ENCODE data around the gene PHLPP2. TPM values are rescaled to one million over a fixed set of nuclear protein-coding genes. Genes with fewer than 3 reads are reported as not detected.

Gene PHLPP2
- total RNA-seq, 4 donors from 2014 or later: 0.49 to 5.7 (median 1.7) TPM

GRCh38 chr16:71630808-71631207 lies 93.7 kb downstream of the PHLPP2 start:
- 45 to 51% methylated on average over 4 of the region's 4 CpGs for WGBS, 2 donors
- no peak overlapping the region for H3K4me3 ChIP-seq
- DNase-seq: no peak
- H3K27me3 ChIP-seq: peaks cover 0 to 30% (median 12%) of the 10 kb centered on the region in 4 donors
- peaks cover 0 to 12% (median 0%) of the 10 kb centered on the region in 3 donors for H3K36me3 ChIP-seq
- H3K4me1 ChIP-seq: peaks cover 9 to 50% (median 11%) of the 10 kb centered on the region in 3 donors
- H3K27ac ChIP-seq: no peak overlapping the region
- TF ChIP-seq, protein P1, sequence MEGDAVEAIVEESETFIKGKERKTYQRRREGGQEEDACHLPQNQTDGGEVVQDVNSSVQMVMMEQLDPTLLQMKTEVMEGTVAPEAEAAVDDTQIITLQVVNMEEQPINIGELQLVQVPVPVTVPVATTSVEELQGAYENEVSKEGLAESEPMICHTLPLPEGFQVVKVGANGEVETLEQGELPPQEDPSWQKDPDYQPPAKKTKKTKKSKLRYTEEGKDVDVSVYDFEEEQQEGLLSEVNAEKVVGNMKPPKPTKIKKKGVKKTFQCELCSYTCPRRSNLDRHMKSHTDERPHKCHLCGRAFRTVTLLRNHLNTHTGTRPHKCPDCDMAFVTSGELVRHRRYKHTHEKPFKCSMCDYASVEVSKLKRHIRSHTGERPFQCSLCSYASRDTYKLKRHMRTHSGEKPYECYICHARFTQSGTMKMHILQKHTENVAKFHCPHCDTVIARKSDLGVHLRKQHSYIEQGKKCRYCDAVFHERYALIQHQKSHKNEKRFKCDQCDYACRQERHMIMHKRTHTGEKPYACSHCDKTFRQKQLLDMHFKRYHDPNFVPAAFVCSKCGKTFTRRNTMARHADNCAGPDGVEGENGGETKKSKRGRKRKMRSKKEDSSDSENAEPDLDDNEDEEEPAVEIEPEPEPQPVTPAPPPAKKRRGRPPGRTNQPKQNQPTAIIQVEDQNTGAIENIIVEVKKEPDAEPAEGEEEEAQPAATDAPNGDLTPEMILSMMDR (IDR thresholded peaks at IDR 0.05): no peak
- TF ChIP-seq POLR2A (IDR thresholded peaks at IDR 0.05): no peak
- H3K9me3 ChIP-seq: no peaks in the 10 kb centered on the region
- intact Hi-C loops (cut with DNase I): no loop called here

- Histone ChIP-seq H3K36me3 (peaks cover 0 to 3% (median 0%) of the 10 kb centered on the region in 3 donors), H3K9me3 (no peaks in the 10 kb centered on the region), H3K27me3 (peaks cover 0 to 44% (median 14%) of the 10 kb centered on the region in 4 donors), H3K4me3 (no peak overlapping the region), H3K4me1 (peaks cover 9 to 54% (median 12%) of the 10 kb centered on the region in 3 donors), H3K27ac (no peak overlapping the region)
- intact Hi-C loops (cut with DNase I): no loop called here
- no peak for TF ChIP-seq POLR2A (IDR thresholded peaks at IDR 0.05)
- TF ChIP-seq, protein P1 (IDR thresholded peaks at IDR 0.05): no peak
- no peak for DNase-seq
- WGBS, 2 donors: 46 to 64% methylated on average over 9 to 11 of the region's 11 CpGs
Observed at GRCh38 chr16:71629278-71630016, 95.1 kb downstream of the PHLPP2 start.

DNA sequence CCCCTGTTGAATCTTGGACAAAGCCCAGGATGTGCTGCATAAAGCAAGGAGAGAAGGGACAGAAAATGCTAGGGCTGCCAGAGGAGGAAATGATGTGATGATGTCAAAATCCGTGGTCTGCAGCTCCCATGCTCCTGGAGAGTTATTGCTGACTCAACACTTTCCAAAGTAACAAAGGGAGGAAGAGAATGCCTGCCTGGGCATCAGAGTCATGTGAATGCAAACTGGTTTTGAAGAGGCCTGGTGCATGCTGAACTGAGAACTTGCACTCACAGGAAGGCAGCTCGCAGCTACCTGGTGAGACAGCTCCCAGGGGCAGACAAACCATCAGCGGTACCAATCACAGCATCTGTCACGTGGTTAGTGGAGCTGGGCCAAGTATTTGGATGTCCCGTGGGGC lies 95.7 kb downstream of the PHLPP2 start:
- intact Hi-C loops (cut with DNase I): no loop called here
- H3K27ac ChIP-seq: no peak overlapping the region
- H3K9me3 ChIP-seq: no peaks in the 10 kb centered on the region
- TF ChIP-seq, protein P1 (IDR thresholded peaks at IDR 0.05): no peak
- TF ChIP-seq POLR2A (IDR thresholded peaks at IDR 0.05): no peak
- H3K4me1 ChIP-seq: peaks cover 9 to 54% (median 12%) of the 10 kb centered on the region in 3 donors
- no peaks in the 10 kb centered on the region for H3K36me3 ChIP-seq
- peaks cover 0 to 50% (median 14%) of the 10 kb centered on the region in 4 donors for H3K27me3 ChIP-seq
- no peak overlapping the region for H3K4me3 ChIP-seq
- 9 to 17% methylated on average over 5 of the region's 5 CpGs for WGBS, 2 donors
- DNase-seq: no peak

DNA sequence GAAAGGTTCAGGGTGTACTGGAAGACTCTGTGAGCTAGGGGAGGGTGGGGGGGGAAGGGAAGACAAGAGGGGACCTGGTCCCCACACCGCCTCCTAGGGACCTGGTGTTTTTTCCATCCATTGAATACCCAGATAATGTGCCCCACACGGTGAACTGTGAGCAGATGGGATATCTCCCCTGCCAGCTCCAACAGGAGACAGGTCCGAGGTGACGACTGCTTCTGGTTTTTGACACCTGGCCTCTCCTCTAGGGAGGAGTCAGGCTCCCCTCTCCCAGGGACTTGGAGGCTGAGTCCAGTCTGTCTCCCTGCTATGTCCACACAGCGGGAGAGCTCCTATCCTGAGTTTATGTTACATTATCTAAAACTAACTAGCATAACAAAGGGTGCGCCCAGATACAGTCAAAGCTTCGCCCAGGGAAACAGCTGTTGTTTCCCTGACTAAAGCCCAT lies 96.7 kb downstream of the PHLPP2 start:
- intact Hi-C loops (cut with DNase I): no loop called here
- Histone ChIP-seq H3K4me3 (no peak overlapping the region), H3K27me3 (peaks cover 0 to 55% (median 14%) of the 10 kb centered on the region in 4 donors), H3K36me3 (no peaks in the 10 kb centered on the region), H3K9me3 (no peaks in the 10 kb centered on the region), H3K27ac (no peak overlapping the region), H3K4me1 (peaks cover 9 to 54% (median 12%) of the 10 kb centered on the region in 3 donors)
- 65 to 89% methylated on average over 4 to 6 of the region's 7 CpGs for WGBS, 2 donors
- TF ChIP-seq POLR2A (IDR thresholded peaks at IDR 0.05): no peak
- TF ChIP-seq, protein P1 (IDR thresholded peaks at IDR 0.05): no peak
- DNase-seq: no peak

GRCh38 chr16:71626858-71627213 lies 97.7 kb downstream of the PHLPP2 start:
- Histone ChIP-seq H3K27ac (peak overlapping the region; percentile 34 to 74 (median 70)), H3K4me1 (peaks cover 9 to 54% (median 12%) of the 10 kb centered on the region in 3 donors), H3K27me3 (peaks cover 0 to 61% (median 14%) of the 10 kb centered on the region in 4 donors), H3K36me3 (no peaks in the 10 kb centered on the region), H3K9me3 (no peaks in the 10 kb centered on the region), H3K4me3 (peak overlapping the region; percentile 61 to 72 (median 68))
- no peak for DNase-seq
- WGBS, 2 donors: no CpG with 5 or more reads among the region's 13 CpGs
- no peak for TF ChIP-seq POLR2A (IDR thresholded peaks at IDR 0.05)
- TF ChIP-seq, protein P1 (IDR thresholded peaks at IDR 0.05): no peak
- intact Hi-C loops (cut with DNase I): no loop called here

All from esophagus squamous epithelium (tissue), 5 donors.